RWPE1 (cell line): ENCODE data around the gene SLF1.

ENCODE experiments used
- CTCF ChIA-PET: fragments of 350-600 bp; sonication (Branson Sonifier 250); formaldehyde crosslinking; extraction: SDS; loops from one replicate; lab custom pipeline; 2021; lab: Yijun Ruan, JAX
- POLR2A ChIA-PET: fragments of 400-600 bp; formaldehyde crosslinking; extraction: SDS; loops from one replicate; lab custom pipeline; 2020; ENCODE audit warnings: antibody characterized with exemption; ENCODE audit not compliant: low non-redundant PET; lab: Yijun Ruan, JAX
- DNase-seq: peaks from one replicate; pipeline ENCODE4 v3.0.0; 2012; ENCODE audit warnings: low spot score
- H3K27ac ChIP-seq: fragments of 450-650 bp; 2 replicates; pipeline ENCODE4 v1.5.1; 2017
- CTCF ChIP-seq: fragments of 450-650 bp; conservative IDR thresholded peaks from 2 replicates; pipeline ENCODE4 v1.5.1; 2017; ENCODE audit warnings: low read depth, mild to moderate bottlenecking

Gene SLF1

GRCh38 chr5:94623011-94623410 is 4.5 kb downstream of the SLF1 start:
- no peak for DNase-seq
- POLR2A ChIA-PET: interaction anchor here (0.5 kb wide), 1 partner anchor 50 kb away, joined by 4 read pairs; no protein-coding TSS in a partner anchor
- H3K27ac ChIP-seq: no peak overlapping the region
- CTCF ChIA-PET: interaction anchor here (0.8 kb wide), 1 partner anchor 70 kb away, joined by 4 read pairs; no protein-coding TSS in a partner anchor
- TF ChIP-seq CTCF: no peak

GRCh38 chr5:94623877-94624276 is 5.4 kb downstream of the SLF1 start:
- no peak for DNase-seq
- CTCF ChIA-PET: no interaction called here
- H3K27ac ChIP-seq: no peak overlapping the region
- POLR2A ChIA-PET: no interaction called here
- TF ChIP-seq CTCF: no peak

DNA sequence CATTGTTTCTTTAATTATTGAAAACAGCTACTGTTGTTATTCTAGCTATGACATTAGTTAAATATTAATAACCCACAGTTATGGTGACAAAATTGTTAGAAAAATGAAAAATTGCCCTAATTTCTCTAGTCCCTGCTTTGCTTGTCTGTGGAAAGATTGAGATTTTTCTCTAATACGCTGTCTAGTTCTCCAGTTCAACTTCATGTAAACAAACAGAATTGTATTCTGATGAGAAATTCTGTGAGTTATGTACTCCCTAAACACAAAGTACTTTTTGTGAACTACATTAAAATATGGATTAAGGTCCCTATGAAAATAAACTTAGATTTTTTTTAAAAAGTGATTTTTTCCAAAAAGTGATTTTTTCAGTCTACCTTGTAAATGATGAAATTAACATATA is 8.7 kb downstream of the SLF1 start:
- ChIA-PET CTCF (no interaction called here), POLR2A (no interaction called here)
- no peak overlapping the region for H3K27ac ChIP-seq
- no peak for DNase-seq
- TF ChIP-seq CTCF: no peak

DNA sequence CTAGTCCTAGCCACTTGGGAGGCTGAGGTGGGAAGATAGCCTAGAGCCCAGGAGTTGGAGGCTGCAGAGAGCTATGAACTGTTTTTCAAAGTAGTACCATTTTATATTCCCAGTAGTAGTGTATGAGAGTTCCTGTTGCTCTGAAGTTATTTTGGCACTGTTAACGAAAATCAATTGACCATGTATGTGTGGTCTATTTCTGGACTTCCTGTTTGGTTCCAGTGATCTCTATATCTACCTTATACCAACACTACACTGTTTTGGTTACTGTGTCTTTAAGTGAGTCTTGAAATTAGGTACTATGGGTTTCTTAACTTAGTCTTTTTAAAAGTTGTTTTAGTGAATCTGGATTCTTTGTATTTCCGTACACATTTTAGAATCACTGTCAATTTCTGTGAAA is 13.6 kb downstream of the SLF1 start:
- CTCF ChIA-PET: no interaction called here

DNA sequence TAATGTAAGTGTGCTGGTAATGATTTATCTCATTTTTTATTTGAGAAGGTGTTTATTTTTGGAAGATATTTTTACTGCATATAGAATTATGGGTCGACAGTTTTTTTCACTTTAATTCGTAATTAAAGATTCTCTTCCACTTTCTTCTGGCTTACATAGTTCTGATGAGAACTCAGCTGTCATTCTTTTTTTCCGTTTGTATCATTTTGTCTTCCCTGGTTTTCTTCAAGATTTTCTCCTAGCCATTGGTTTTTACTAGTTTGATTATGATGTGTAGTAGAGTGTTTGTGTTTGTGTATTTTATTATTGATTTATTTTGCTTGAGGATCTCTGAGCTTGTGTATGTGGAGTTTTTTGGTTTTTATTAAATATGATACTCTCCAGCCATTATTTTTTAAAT is 21.7 kb downstream of the SLF1 start:
- TF ChIP-seq CTCF: no peak
- no peak overlapping the region for H3K27ac ChIP-seq
- CTCF ChIA-PET: no interaction called here
- POLR2A ChIA-PET: no interaction called here
- no peak for DNase-seq

More for the DNA sequence above, 13.6 kb downstream of the SLF1 start:
- POLR2A ChIA-PET: no interaction called here
- no peak overlapping the region for H3K27ac ChIP-seq
- no peak for DNase-seq
- no peak for TF ChIP-seq CTCF

DNA sequence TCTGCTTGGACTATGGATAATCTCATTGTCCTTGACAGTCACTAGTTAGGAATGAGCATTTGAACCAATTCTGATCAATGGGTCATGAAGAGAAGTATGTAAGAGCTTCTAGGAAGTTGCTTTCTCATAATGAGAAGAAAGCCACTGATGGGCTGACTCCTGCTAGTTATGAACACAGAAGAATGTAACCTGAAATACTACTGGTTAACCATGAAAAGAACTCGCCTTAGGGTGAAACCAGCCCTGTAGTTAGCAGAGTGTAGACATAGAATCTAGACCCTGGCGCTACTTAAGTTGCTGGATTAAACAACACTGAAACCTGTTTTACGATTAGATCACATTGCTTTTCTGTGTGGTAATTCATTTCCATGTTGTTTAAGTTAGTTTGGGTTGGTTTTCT is 26.6 kb downstream of the SLF1 start:
- no peak for DNase-seq
- no peak overlapping the region for H3K27ac ChIP-seq
- POLR2A ChIA-PET: no interaction called here
- TF ChIP-seq CTCF: no peak
- CTCF ChIA-PET: no interaction called here

DNA sequence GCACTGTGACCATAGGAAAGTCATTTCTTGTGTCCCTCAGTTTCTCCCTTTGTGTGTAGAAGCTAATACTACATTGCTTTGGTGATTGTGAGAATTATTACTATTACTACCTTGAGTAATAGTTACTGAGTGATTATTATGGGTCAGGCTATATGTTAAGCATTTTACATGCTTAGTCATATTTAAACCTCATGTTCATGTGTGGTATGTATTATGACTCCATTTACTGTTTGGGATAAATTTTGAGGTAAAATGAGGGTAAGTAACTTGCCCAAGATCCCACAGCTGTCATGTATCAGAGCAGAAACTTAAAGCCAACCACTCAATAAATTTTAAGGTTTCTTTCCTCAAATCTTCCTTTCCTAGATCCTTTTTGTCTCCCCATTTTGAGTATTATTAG is 28.3 kb downstream of the SLF1 start:
- no peak for TF ChIP-seq CTCF
- no peak overlapping the region for H3K27ac ChIP-seq
- no peak for DNase-seq
- CTCF ChIA-PET: interaction anchor here (0.6 kb wide), 1 partner anchor 193 kb away, joined by 3 read pairs; no protein-coding TSS in a partner anchor
- POLR2A ChIA-PET: no interaction called here
